NCI-H524 treated with DMSO at 0.1 percent for 48 hours (cell line): ENCODE data around the gene ALPP.
"Not testable (repeated sequence)": the region's sequence is repeated elsewhere in the genome, so short reads cannot be mapped to it uniquely, and the experiment has no call there.

Experiments
- DNase-seq: peaks from one replicate; lab custom pipeline; 2025; lab: John Stamatoyannopoulos, UW

Gene ALPP

DNA sequence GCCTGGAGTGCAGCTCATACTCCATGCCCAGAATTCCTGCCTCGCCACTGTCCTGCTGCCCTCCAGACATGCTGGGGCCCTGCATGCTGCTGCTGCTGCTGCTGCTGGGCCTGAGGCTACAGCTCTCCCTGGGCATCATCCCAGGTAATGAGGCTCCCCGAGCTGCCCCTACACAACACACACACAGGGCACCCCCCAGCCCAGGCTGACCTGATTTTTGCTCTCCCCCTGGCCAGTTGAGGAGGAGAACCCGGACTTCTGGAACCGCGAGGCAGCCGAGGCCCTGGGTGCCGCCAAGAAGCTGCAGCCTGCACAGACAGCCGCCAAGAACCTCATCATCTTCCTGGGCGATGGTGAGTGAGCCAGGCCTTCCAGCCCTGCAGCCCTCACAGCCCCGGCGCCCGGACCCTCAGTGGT is at the start of gene ALPP:
TSS of gene ALPP (plus strand) at position 17 of the 417 bp plus-strand sequence. CDS start at position 69, 52 bp downstream.
- DNase-seq, result not testable (repeated sequence)

- DNase-seq, result no peak
Observed at GRCh38 chr2:232329716-232330067, 48.9 kb upstream of the ALPP start.

DNA sequence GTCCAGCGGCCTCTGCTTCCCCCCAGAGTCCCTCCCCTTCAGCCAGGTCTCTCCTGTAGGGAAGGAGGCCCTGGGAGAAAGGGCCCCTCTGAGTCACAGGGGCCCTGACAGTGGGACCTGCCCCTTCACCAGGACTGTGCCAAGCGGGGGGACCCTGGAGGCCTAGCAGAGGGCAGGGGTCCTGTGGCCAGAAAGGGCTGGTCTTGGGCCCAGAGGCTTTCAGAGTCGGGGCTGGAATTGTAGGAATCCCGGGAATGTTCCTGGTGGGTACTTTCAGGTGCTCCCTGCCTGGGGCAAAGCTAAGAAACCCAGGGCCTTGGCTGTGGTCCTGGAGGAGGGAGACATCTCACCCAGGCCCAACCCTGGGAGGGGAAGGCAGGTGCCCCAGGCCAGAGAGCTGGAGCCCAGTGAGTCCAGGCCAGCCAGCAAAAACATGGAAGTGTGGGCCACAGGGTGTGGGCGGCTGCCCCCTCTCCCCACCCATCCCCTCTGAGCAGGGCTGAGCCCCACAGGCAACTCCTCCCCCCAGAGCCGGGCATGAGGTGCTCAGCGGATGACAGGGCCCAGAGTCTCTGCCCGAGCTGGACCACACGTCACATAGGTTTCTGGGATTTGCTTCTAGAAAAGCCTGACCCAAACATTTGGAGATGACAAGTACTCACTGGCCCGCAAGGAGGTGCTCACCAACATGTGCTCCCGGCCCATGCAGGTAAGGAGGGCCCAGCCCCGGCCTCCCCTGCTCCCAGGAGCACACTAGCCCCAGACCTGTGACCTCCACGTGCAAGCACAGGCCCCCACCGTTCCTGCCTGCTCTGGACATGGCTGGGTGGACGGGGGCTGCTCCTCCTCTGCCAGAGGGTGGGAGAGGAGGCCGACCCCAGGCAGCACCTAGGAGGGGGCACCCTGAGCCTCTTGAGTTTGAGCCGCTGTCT is 48.2 kb upstream of the ALPP start:
- no peak for DNase-seq

- not testable (repeated sequence) for DNase-seq
Observed at GRCh38 chr2:232331061-232331460, 47.5 kb upstream of the ALPP start.

DNA sequence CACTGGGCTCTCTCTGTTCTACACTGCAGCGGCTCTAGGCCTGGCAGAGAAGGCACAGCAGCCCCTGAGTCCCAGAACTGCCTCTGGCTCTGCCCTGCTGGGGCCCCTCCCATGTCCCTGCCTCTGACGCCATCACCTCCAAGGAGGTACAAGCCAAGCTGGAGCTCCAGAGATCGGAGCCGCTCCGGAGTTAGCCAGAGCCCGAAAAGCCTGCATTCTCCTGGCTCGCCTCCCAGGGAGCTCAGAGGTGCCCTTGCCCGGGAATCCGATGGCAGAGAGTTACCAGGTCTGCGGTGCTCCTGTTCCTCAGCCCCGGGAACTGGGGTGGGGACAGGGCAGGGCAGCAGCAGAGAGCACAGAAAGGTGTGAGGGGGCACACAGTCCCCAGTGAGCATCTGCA is 46.9 kb upstream of the ALPP start:
- DNase-seq, result not testable (repeated sequence)

GRCh38 chr2:232332244-232332939 is 46.2 kb upstream of the ALPP start:
- DNase-seq, result not testable (repeated sequence)

GRCh38 chr2:232332940-232333259 is 45.7 kb upstream of the ALPP start:
- no peak for DNase-seq

GRCh38 chr2:232333361-232334135 is 45.0 kb upstream of the ALPP start:
- no peak for DNase-seq

- DNase-seq, result not testable (repeated sequence)
Observed at GRCh38 chr2:232334136-232334884, 44.2 kb upstream of the ALPP start.

GRCh38 chr2:232334885-232335205 is 43.7 kb upstream of the ALPP start:
- not testable (repeated sequence) for DNase-seq

DNA sequence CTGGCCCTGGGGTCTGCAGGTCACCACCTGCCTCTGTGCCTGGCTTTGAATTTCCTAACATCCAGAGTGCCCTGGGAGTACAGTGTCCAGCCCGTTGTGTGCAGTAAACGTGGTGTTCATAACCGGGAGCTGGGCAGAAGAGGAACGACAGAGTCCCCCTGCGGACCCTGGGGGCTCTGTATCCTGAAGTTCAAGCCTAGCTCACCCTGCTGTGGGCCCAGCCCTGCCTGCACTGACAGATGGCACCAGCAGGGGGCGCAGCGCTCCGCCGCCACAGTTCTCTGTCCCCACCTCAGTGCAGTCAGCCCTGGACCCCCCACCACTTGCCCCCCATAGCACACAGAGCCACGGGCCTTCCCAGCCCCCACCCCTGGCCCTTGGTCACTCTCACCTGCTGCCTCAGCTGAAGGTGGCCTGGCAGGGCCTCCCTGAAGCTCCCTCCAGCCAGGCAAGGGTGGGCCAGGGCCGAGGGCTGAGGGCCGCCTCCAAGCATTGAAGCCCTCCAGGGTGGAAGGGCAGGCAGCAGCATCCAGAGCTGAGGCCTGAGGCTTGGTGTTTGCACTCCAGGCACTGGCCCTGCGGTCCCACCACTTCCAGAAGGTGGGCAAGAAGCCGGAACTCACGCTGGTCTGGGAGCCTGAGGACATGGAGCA is 43.2 kb upstream of the ALPP start:
- DNase-seq, result not testable (repeated sequence)

- no peak for DNase-seq
Observed at GRCh38 chr2:232335859-232336215, 42.7 kb upstream of the ALPP start.

DNA sequence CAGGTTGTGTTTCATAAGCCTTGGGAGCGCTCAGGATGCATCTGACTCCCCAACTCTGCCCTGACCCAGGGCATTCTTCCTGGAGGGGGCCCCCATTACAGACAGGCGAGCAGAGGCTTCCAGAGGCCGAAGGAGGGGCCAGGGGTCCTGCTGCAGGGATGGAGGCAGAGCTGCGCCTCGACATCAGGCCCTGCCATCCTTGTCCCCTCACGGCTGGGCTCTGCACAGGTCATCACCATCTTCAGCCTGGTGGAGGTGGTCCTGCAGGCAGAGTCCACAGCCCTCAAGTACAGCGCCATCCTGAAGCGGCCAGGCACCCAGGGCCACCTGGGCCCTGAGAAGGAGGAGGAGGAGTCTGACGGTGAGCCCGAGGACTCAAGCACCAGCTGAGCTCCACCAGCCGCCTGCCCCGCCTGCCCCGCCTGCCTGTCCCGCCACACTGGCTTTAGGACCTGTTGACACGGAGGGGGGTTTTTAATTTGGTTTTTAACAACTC is 42.3 kb upstream of the ALPP start:
- no peak for DNase-seq

DNA sequence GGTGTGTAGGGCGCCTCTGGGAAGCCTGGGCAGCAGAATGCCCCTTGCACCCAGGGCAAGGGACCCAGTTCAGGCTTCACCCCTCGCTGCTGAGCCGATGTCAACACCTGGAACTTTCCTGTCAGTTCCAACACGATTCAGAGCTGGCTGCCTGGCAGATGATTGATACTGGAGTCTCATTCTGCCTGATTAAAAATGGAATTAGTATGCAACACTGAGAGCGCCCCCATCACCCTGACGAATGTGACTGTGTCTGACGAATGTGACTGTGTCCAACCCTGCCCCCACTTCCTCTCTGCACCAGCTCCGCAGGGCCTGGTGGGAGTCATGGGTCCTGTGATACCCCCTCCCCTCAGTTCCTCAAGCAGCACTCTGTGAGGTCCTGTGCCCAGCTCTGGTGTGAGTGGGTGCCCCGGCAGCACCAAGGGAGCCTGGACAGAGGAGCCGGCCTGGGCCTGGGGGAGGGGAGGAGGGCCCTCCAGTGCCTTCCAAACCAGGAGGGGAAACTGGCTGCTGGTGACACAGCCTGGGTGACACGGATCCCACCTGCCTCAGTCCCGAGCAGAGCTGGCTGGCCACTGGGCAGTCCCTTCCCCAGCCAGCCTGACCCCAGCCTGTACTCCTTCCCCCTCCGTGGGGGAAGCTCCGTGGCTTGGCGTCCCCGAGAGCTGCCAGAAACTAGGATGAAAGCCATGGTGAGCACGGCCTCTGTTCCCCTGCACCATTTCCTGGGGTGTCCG is 41.4 kb upstream of the ALPP start:
- no peak for DNase-seq

DNA sequence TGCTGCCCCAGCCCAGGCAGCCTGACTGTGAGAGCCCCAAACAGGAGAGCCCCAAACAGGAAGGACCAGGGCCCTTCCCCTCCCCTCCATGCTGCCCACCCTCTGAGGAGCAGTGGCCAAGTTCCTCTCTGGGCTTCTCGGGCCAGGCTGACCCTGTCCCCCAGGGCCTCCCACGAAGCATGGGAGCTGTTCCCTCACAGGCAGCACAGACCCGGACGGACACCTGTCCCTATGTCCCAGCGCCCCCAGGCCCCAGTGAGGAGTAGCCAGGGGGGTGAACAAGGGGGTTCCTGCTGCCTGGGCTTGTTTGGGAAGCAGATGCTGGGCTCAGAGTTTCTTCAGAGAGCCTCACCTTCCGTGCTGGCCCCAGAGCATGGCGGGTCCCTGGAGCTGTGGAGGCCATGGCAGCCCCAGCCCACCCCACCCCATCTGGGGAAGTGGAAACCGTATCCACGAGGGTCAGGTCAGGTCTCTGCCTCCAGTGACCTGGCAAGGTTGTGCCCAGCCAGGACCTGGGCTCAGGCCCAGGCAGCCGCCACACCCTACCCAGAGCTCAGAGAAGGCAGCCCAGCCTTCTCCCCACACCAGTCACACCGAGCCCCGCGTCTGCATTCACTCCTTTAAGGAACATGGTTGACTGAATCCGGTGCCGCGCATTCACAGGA is 40.3 kb upstream of the ALPP start:
- not testable (repeated sequence) for DNase-seq

GRCh38 chr2:232338759-232339106 is 39.8 kb upstream of the ALPP start:
- no peak for DNase-seq

DNA sequence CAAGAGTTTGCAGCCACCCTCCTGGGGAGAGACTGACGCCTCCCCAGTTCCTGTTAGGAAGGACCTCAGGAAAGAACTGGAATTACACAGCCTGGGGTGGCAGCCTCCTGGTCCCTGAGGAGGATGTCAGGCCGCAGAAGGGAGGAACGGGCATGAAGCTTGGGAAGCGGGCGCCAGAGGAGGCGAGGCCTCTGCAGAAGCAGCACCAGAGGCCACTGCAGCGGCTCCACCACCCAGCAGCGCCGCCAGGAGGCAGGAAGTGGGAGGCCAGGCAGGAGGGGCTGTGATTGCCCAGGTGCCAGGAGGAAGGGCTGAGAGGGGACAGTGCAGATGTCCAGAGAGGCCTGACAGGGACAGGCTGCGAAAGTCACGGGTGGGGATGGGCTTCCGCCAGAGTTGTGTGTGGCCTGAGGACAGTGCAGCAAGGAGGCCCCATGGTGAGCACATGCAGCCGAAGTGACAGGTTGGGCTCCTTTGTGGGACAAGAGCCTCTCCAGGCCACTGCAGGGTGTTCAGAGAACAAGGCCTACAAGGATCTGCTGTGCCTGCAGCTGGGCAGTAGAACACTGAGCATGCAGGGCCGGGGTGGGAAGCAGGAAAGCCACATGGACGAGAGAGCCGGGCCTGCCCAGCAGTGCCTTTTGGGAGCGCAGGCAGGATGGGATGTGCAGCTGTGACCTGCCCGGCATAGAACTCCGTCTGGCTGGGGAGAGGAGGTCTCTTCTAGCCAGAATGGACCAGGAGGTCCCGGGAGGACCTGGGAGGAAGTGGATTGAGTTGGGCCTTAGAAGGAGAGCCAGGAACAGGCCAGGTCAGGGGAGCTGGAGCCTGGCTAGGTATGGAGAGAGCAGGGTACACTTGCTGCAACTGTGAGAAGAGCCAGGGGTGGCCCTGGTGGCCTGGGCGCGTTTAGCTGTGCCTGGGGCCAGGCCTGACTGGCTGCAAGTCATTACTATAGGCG is 39.1 kb upstream of the ALPP start:
- no peak for DNase-seq

DNA sequence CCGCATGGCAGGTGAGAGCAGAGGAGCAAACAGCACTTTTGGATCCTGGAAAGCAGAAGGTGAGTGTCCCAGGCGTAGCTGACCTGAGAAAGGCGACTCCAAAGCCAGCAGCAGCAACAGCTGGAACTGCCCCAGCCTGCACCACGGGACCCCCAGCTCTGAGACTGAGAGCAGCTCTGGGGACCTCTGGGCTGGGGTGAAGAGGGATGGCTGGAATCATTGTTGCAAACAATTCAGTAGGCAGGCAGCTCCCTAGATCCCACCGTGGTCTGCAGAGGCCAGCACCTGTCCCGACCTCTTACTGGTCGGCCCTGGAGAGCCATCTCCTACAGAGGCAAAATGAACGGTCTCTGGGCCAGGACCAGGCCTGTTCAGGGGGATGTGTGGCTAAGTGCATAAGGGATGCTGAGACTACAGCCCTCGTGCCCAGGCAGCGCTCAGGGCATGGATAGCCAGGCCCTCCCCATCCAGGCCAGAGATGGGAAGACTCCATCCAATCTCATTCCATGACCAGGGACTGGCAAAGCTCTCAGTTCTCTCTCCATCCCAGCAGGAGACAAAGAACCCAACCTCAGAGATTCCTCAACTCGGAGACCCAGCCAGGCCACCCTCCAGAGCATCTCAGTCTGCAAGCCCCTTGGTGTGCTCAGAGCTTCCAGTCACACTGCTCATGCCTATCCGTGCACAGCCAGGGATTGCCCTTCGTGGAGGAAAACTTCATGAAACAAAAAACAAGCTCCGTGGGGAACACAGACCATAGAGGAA is 38.2 kb upstream of the ALPP start:
- no peak for DNase-seq
